Caki2 (cell line): Measurements from ENCODE around the gene ORM2. TPM values are rescaled to one million over a fixed set of nuclear protein-coding genes. Genes with fewer than 3 reads are reported as not detected.
"Not testable (repeated sequence)": the region's sequence is repeated elsewhere in the genome, so short reads cannot be mapped to it uniquely, and the experiment has no call there.

Experiments
- DNase-seq: peaks from one replicate; pipeline ENCODE4 v3.0.0-alpha.2; 2015; ENCODE audit warnings: low read depth
- in situ Hi-C: cut with HindIII; loops from 2 replicates; pipeline ENCODE4 v1.10.0; 2016; ENCODE audit warnings: low sequenced_read_pairs, low pct_unique_long_range_greater_than_20kb, mixed read lengths
- total RNA-seq: library from RNA; depleted of rRNA; stranded (reverse); fragments of >200 nt; shearing (Covaris generic); gene quantifications from 2 replicates; pipeline ENCODE4 v1.2.3, GENCODE V29; 2014; ENCODE audit warnings: low replicate concordance; rRNA removed

ORM2 gene
- total RNA-seq, result not detected in 2 replicates

DNA sequence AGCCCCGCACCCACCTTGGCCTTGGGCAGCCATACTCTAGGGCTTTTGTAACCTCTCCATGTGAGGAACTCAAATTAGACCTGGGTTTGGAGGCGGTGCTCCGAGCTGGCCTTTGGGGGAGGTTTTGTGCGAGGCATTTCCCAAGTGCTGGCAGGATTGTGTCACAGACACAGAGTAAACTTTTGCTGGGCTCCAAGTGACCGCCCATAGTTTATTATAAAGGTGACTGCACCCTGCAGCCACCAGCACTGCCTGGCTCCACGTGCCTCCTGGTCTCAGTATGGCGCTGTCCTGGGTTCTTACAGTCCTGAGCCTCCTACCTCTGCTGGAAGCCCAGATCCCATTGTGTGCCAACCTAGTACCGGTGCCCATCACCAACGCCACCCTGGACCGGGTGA lies at the start of gene ORM2:
Gene ORM2, plus strand, starts transcription at position 245 of the 398 bp plus-strand sequence. Its CDS starts 36 bp downstream, at position 281.
- DNase-seq, in situ Hi-C loops: not testable (repeated sequence)

DNA sequence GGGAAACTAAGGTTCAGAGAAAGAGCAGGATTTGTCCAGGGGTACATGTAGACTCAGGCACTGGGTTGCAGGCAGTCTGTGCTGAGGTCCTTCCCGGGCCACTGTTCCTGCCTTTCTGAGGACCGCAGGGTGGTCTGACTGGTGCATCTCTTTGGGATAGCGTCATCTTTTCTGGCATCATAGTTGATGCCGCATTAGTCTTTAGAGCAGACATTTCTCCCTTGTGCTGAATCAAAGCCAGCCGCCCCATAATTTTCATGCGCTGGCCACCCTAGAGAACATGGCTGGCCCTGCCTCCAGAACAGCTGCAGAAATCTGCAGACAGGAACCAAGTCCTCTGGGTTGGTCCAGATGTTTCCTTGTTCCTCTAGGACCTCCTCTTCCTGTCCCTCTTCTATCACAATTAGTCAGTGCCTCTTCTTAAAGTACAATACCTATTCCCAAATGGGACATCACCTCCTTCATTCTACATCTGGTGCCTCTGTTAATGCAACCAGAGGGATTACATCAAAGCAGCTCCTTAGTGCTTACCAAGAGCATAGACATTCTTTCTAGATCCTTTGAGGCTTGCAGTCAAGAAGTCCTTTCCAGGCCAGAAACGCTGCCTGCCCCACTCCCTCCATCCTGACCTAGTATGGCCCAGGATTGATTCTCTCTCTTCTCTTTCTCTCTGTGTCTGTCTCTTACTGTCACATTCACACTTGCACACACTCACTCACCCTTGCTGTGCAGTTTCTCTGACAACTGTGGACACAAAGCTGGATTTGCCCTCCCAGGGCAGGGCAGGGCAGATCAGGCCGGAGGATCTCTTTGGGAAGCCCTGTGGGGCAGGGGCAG lies 48.8 kb upstream of the ORM2 start:
- no peak for DNase-seq
- in situ Hi-C loops, result no loop called here

DNA sequence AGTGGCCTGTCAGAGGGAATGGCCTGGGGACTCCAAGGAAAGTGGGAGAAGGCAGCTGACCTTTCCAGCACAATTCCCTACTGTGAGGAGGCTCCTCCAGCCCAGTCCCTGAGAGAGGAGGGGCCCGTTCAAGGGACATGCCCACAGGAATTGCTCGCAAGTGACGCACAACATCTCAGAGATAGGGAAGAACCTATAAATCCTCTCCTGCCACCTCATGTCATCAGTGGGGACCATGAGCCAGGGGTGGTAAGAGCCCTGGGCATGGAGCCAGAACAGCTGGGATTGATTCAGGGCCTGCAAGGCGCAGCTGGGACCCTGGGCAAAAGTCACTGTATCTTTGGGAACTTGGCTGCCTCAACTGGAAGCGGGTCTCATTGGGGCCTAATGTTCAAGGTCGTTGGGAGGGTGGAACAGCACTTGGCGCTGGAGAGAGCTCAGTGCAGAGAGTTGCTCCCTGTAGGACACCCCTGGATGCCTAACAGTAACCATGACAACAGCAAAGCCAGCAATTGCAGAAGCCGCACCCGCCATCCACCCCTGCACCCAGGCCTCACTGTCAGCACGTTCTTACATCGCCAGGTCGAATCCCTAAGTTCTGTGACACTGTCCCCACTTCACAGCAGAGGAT lies 48.1 kb upstream of the ORM2 start:
- in situ Hi-C loops, result no loop called here
- DNase-seq, result peak; percentile 82

DNA sequence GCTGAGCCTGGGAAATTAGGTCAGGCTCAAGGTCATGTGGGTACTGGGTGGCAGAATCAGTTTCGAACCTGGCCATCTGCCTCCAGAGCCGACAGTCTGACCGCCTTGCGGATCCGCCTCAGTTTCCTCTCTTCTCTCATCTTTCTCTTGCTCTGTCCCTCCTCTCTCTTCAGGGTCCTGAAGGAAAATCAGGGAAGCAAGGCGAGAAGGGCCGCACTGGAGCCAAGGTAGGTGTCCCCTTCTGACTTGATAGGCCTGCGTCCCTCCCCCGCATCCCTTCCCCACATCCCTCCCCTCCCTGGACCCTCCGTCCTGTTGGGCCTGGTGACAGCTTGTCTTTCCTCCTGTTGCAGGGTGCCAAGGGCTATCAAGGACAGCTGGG lies 47.6 kb upstream of the ORM2 start:
- in situ Hi-C loops, result no loop called here
- DNase-seq, result no peak

DNA sequence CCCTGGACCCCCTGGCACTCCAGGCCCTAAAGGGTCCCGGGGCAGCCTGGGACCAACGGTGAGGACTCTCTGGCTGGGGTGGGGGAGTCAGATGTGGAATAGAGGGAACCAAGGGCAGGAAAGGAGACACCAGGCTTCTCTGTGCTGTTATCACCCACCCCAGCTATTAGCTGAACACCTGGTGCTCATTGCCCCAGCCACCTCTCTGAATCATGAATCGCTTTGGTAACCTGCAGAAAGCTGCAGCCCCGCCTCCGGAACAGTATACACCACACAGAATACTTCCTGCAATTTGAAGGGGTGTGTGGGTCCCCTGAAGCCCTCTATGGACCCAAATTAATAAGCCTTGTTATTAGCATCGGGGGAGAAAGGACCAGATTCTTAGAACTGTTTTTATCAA lies 47.2 kb upstream of the ORM2 start:
- DNase-seq, result no peak
- in situ Hi-C loops, result no loop called here

- in situ Hi-C loops, result no loop called here
- DNase-seq, result peak; percentile 69
Measured at GRCh38 chr9:114282926-114283325, 46.7 kb upstream of the ORM2 start.

GRCh38 chr9:114283551-114284111 lies 46.0 kb upstream of the ORM2 start:
- in situ Hi-C loops, result no loop called here
- no peak for DNase-seq

DNA sequence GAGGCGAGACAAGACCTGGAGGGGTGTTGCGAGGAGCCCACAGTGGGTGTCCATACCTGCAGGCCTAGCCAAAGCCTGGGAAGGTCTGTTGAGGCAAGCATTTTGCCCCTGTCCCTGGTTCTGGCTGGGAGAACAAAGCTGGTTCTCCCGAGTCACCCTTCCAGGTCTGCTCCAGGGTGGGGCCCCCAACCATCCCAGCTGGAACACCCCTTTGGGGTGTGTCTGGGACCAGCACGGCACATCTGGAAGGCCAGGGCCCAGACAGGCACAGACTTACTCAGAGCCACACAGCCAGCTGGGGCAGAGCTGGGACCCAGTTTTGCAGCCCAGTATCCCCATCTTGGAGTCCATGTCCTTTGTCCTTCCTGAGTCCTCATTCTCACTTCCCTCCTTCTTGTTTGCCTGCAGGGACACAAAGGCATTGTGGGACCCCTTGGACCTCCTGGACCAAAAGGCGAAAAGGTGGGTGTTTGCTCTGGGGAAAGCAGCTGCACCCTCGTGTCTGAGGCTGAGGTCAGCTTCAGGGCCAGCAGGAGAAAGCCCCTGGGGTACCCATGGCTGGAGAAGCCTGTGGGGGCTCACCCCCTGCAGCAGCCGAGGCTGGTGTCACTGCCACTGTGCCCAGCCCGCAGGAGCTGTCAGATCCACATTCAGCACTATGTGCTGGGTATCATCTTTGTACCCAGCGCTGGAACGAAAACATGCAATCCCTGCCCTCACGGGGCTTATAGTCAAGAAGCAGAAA lies 45.2 kb upstream of the ORM2 start:
- in situ Hi-C loops, result no loop called here
- DNase-seq, result no peak

DNA sequence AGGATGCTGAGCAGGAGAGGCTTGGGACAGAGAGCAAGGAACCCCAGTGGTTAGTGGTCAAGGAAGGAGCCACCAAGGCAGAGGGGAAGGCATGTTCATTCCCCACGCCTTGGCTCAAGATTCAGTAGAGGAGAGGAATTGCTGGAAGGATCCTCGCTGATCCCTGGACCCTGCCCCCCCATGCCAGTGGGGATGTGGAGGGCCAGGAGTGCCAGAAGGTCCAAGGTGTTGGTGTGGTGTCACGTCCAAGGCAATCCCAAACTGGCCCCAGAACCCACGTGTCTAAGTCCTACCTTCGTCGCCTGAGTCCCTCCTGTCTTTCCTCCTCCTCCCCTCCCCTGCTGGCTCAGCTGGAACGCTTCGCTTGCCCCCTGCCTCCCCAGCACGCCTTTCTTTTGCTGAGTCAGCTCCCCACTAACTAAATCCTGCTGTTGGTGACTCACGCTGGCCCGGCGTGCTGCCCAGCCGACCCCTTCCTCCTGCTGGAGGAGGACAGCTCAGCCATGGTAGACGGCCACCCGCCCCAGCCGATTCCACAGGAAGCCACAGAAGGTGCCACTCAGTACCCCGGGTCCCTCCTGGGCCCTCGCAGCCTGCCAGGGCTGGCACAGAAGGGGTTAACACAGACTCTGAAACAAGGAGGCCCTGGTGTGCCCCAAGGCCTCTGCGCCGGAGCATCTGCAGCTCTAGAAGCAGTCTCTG lies 44.4 kb upstream of the ORM2 start:
- in situ Hi-C loops, result no loop called here

DNA sequence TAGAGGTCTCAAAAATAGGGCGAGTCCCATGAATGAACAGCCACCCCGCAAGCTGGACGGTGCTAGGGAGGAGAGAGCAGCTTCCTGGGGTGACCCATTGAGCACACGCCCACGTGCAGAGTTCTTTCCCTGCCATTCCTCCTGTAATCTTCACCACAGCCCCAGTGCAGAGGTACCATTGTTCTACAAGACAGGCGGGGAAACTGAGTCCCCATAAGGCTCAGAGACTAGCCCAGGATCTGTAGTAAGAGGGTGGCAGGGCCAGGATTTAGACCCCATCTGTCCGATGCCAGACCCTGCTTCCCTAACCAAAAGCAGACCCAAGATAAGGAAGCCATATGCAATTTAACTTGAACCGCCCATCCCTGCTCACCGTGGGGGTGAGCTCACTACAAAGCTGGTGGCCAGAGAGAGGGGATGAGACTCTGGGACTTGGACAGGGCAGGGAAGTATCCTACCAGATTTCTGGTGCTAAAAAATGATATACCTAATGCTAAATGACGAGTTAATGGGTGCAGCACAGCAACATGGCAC lies 43.5 kb upstream of the ORM2 start:
- no peak for DNase-seq
- in situ Hi-C loops, result no loop called here

More for the DNA sequence above, 44.4 kb upstream of the ORM2 start:
- DNase-seq, result peak; percentile 90

GRCh38 chr9:114287001-114287762 lies 42.5 kb upstream of the ORM2 start:
- in situ Hi-C loops, result no loop called here
- no peak for DNase-seq

DNA sequence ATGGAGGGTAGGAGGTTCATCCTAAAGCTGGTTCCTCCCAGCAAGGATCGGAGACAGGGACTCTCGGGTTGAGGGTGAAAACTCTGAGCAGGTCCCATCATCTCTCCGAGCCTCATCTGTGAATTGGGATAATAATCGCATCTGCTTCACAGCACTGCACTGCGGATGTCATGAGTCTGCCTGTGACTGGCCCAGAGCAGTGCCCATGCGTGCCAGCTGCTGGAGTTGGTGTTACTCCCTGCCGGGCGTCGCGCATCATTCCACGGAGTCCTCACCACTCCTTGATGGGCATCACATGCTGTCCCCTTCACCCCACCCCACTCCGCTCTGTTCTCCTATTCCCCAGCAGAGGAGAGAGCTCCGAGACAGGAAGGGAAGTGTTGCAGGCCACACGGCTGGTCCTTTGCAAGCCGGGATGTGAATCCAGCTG lies 41.9 kb upstream of the ORM2 start:
- no peak for DNase-seq
- in situ Hi-C loops, result no loop called here

DNA sequence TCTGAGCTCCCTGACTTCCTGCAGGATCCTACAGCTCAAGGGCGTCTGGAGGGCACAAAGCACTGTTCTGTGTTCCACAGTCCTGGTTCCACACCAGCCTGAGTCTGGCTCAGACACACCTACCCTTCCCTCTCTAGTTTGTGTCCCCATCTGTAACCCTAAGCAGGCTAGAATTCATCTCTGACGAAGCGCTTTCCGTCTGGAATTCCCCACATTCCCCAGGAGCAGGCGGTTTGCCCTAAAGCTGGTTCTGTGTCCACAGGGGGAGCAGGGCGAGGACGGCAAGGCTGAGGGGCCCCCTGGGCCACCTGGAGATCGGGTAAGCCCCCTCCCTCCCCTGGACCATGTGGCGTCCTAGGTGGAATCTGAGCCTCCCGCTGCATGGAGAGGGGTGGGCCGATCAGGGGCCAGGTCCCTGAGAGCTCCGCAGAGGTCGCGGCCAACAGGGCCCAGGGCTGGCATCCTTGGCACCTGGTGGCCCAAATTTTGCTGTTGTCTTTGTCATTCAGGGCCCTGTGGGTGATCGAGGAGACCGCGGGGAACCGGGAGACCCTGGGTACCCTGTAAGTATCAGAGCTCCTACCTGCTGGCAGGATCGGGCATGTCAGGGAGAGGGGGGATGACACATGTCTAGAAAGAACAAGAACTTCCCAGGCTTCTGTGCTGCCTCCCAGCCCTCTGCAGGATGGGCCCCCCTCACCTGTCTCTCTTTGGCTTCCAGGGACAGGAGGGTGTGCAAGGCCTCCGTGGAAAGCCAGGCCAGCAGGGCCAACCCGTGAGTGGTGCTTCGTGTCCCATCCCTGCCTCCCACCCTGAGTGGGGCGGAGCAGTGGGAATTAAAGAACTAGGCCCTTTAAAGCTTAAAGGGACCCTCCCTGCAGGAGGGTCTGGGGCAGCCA lies 41.2 kb upstream of the ORM2 start:
- DNase-seq, result peak; percentile 86
- in situ Hi-C loops, result no loop called here

DNA sequence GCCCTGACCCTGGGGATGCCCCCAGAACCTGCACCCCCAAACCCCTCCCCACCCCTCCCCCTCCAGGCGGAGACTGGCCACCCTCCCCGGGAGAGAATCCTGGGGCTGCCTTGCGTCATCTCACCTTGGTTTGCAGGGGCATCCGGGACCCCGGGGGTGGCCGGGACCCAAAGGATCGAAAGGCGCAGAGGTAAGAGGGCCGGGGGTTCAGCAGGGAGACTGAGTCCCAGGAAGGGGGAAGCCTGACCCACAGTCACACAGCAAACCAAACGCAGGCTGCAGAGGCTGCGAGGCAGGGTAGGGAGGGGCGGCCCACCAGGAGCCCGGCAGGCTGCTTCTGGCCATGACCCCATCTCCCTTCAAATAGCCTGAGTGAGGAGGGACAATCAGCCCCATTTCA lies 40.6 kb upstream of the ORM2 start:
- no peak for DNase-seq
- in situ Hi-C loops, result no loop called here

- DNase-seq, result no peak
- in situ Hi-C loops, result no loop called here
Measured at GRCh38 chr9:114289571-114290481, 39.8 kb upstream of the ORM2 start.
